Type B pancreatic cell (in vitro differentiated cells): ENCODE results near the gene GSX2. TPM values are rescaled to one million over a fixed set of nuclear protein-coding genes. Genes with fewer than 3 reads are reported as not detected.
"Not testable (repeated sequence)": the region's sequence is repeated elsewhere in the genome, so short reads cannot be mapped to it uniquely, and the experiment has no call there.

Experiments
- DNase-seq: peaks from one replicate; pipeline ENCODE4 v3.0.0; 2021; ENCODE audit warnings: mixed read lengths; ENCODE audit not compliant: unreplicated experiment; ENCODE audit errors: extremely low spot score
- H3K27ac Mint-ChIP-seq: 2 replicates; pipeline ENCODE4 v1.8.0; 2021; ENCODE audit warnings: mild to moderate bottlenecking, mixed read lengths
- H3K27me3 Mint-ChIP-seq: 2 replicates; pipeline ENCODE4 v1.8.0; 2021; ENCODE audit warnings: mixed read lengths
- H3K36me3 Mint-ChIP-seq: 2 replicates; pipeline ENCODE4 v1.8.0; 2021; ENCODE audit warnings: mixed read lengths
- H3K4me1 Mint-ChIP-seq: one replicate; pipeline ENCODE4 v1.8.0; 2021; ENCODE audit warnings: mixed read lengths; ENCODE audit not compliant: unreplicated experiment
- H3K4me3 Mint-ChIP-seq: 2 replicates; pipeline ENCODE4 v1.8.0; 2021; ENCODE audit warnings: mild to moderate bottlenecking, mixed read lengths
- H3K9me3 Mint-ChIP-seq: 2 replicates; pipeline ENCODE4 v1.8.0; 2021; ENCODE audit warnings: mixed read lengths
- total RNA-seq: library from RNA; stranded (reverse); gene quantifications from 2 replicates; pipeline ENCODE4 v1.2.1, GENCODE V29; 2021; ENCODE audit warnings: low replicate concordance
- TF ChIP-seq, protein P1 (sequence below): fragments of 200-600 bp; sonication (generic); conservative IDR thresholded peaks from 2 replicates; pipeline ENCODE4 v1.5.0; 2021; ENCODE audit warnings: antibody characterized with exemption, mild to moderate bottlenecking

Gene GSX2
- total RNA-seq, 1 donor from 2014 or later, result 5.6 TPM

DNA sequence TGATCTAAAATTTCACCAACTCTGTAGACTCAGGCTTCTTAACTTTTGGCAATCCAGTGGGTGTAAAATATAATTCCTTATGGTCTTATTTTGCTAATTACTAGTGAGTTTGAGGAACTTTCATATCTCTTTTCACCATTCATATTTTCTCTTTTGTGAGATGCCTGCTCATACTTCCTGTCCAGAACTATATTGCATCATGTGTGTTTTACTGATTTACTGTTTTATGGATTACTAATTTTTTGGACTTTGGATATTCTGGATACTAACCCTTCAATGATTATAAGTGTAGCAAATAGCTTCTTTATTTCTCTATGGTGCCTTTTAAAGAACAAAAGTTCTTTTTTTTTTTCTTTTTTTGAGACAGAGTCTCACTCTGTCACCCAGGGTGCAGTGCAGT, 20.6 kb downstream of the GSX2 start:
- Mint-ChIP-seq H3K27me3 (peaks cover 13% of the 10 kb centered on the region), H3K36me3 (no peaks in the 10 kb centered on the region), H3K4me3 (no peak overlapping the region), H3K9me3 (no peaks in the 10 kb centered on the region), H3K27ac (no peak overlapping the region), H3K4me1 (no peaks in the 10 kb centered on the region)
- TF ChIP-seq, protein P1, sequence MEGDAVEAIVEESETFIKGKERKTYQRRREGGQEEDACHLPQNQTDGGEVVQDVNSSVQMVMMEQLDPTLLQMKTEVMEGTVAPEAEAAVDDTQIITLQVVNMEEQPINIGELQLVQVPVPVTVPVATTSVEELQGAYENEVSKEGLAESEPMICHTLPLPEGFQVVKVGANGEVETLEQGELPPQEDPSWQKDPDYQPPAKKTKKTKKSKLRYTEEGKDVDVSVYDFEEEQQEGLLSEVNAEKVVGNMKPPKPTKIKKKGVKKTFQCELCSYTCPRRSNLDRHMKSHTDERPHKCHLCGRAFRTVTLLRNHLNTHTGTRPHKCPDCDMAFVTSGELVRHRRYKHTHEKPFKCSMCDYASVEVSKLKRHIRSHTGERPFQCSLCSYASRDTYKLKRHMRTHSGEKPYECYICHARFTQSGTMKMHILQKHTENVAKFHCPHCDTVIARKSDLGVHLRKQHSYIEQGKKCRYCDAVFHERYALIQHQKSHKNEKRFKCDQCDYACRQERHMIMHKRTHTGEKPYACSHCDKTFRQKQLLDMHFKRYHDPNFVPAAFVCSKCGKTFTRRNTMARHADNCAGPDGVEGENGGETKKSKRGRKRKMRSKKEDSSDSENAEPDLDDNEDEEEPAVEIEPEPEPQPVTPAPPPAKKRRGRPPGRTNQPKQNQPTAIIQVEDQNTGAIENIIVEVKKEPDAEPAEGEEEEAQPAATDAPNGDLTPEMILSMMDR, result no peak
- DNase-seq, result no peak

DNA sequence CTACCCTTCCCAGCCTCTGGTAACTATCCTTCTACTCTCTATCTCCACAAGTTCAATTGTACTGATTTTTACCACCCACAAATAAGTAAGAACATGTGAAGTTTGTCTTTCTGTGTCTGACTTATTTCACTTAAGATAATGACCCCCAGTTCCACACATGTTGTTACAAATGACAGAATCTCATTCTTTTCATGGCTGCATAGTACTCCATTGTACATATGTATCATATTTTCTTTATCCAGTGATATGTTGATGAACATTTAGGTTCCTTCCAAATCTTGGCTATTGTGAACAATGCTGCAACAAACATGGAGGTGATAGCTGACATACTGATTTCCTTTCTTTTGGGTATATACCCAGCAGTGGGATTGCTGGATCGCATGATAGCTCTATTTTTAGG, 27.7 kb downstream of the GSX2 start:
- TF ChIP-seq, protein P1, result no peak
- H3K4me1 Mint-ChIP-seq, result no peaks in the 10 kb centered on the region
- H3K27me3 Mint-ChIP-seq, result no peaks in the 10 kb centered on the region
- H3K36me3 Mint-ChIP-seq, result no peaks in the 10 kb centered on the region
- peaks cover 5% of the 10 kb centered on the region for H3K9me3 Mint-ChIP-seq
- DNase-seq, result no peak
- H3K27ac Mint-ChIP-seq, result no peak overlapping the region
- H3K4me3 Mint-ChIP-seq, result no peak overlapping the region

DNA sequence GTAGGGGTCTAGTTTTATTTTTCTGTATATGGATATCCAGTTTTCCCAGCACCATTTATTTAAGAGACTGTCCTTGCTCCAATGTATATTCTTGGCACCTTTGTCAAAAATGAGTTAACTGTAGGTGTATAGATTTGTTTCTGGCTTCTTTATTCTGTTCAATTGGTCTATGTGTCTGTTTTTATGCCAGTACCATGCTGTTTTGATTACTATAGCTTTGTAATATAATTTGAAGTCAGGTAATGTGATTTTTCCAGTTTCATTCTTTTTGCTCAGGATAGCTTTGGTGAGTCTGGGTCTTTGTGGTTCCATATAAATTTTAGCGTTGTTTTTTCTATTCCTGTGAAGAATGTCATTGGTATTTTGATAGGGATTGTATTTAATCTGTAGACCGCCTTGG, 28.7 kb downstream of the GSX2 start:
- not testable (repeated sequence) for DNase-seq, H3K9me3 Mint-ChIP-seq, H3K36me3 Mint-ChIP-seq, H3K4me3 Mint-ChIP-seq, H3K27ac Mint-ChIP-seq, H3K27me3 Mint-ChIP-seq, H3K4me1 Mint-ChIP-seq

DNA sequence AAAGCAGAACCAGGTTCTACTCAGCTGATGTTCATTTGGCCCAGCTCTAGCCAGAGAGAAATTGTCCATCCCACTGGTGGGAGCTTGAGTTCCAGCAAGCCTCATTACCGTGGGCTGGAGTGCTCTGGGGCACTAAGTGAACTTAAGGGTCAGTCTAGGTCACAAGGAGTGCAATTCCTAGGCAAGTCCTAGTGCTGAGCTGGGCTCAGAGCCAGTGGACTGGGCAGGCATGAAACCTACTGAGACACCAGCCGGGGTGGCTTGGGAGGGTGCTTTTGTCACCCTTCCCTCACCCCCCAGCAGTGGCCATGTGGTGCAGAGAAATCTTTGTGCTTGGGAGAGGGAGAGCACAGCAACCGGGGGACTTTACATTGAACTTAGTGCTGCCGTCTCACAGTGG, 39.4 kb downstream of the GSX2 start:
- Mint-ChIP-seq H3K27me3 (peaks cover 12% of the 10 kb centered on the region), H3K9me3 (no peaks in the 10 kb centered on the region), H3K36me3 (no peaks in the 10 kb centered on the region), H3K4me3 (no peak overlapping the region), H3K4me1 (no peaks in the 10 kb centered on the region), H3K27ac (no peak overlapping the region)
- TF ChIP-seq, protein P1, result no peak
- no peak for DNase-seq

DNA sequence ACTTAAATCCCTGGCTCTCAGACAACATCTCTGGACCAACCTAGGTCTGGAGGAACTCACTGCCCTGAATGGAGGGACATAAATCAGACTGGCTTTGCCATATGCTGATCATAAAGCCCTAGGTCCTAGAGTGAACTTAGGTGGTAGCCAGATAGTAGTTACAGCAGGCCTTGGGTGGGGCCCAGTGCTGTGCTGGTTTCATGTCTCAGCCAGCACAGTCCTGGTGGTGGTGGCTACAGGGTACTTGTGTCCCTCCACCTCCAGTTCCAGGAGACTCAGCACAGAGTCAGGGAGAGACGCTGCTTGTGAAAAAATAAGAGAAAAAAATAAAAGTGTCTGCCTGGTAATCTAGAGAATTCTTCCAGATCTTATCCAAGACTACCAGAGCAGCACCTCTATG, 40.3 kb downstream of the GSX2 start:
- H3K4me1 Mint-ChIP-seq, result no peaks in the 10 kb centered on the region
- no peaks in the 10 kb centered on the region for H3K9me3 Mint-ChIP-seq
- H3K36me3 Mint-ChIP-seq, result no peaks in the 10 kb centered on the region
- no peak overlapping the region for H3K4me3 Mint-ChIP-seq
- TF ChIP-seq, protein P1, result no peak
- no peak overlapping the region for H3K27ac Mint-ChIP-seq
- no peak for DNase-seq
- H3K27me3 Mint-ChIP-seq, result peaks cover 12% of the 10 kb centered on the region

DNA sequence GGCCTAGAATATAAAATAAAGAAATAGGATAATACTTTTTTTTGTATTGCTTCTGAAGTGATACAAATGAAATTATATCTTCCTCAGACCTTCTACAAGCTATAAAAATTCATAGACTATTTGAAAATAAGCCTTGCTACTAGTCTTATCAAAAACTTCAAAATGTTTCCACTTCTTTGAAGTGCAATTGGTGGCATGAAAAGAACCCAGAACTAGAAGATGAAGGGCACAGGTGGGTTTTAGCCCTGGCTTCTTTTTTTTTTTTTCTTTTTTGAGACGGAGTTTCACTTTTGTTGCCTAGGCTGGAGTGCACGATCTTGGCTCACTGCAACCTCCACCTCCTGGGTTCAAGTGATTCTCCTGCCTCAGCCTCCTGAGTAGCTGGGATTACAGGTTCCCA, 44.2 kb downstream of the GSX2 start:
- no peaks in the 10 kb centered on the region for H3K36me3 Mint-ChIP-seq
- TF ChIP-seq, protein P1, result no peak
- no peaks in the 10 kb centered on the region for H3K9me3 Mint-ChIP-seq
- peaks cover 3% of the 10 kb centered on the region for H3K27me3 Mint-ChIP-seq
- H3K4me3 Mint-ChIP-seq, result no peak overlapping the region
- DNase-seq, result no peak
- no peak overlapping the region for H3K27ac Mint-ChIP-seq
- H3K4me1 Mint-ChIP-seq, result no peaks in the 10 kb centered on the region
